GM12801 (cell line): ENCODE results near the gene TCEA2.

Experiments used
- CTCF ChIP-seq: IDR thresholded peaks from one replicate; pipeline ENCODE4 v1.5.1; 2011; ENCODE audit warnings: control low read depth; ENCODE audit not compliant: insufficient read length; ENCODE audit errors: extremely low read depth

TCEA2 gene

GRCh38 chr20:64052326-64052722 lies 10.7 kb upstream of the TCEA2 start:
- TF ChIP-seq CTCF, result no peak

- no peak for TF ChIP-seq CTCF
Observed at GRCh38 chr20:64052987-64053840, 9.8 kb upstream of the TCEA2 start.

- TF ChIP-seq CTCF, result no peak
Observed at GRCh38 chr20:64053841-64054661, 8.9 kb upstream of the TCEA2 start.

- TF ChIP-seq CTCF, result no peak
Observed at GRCh38 chr20:64055396-64055892, 7.6 kb upstream of the TCEA2 start.

GRCh38 chr20:64055893-64056638 lies 6.9 kb upstream of the TCEA2 start:
- TF ChIP-seq CTCF, result no peak

GRCh38 chr20:64056639-64056888 lies 6.4 kb upstream of the TCEA2 start:
- TF ChIP-seq CTCF, result no peak
